GM12878 (cell line): ENCODE results near the gene DPM1.
A peak's percentile ranks its signal among the peaks of the same experiment; 100 is the strongest.

Source experiments
- ATF7 ChIP-seq: fragments of 450-650 bp; IDR thresholded peaks from 2 replicates; pipeline ENCODE4 v1.6.1; 2016; ENCODE audit warnings: low read depth, mild to moderate bottlenecking
- CBX3 ChIP-seq: fragments of 200-600 bp; sonication (generic); IDR thresholded peaks from 2 replicates; pipeline ENCODE4 v1.6.1; 2016; ENCODE audit warnings: low read depth, borderline replicate concordance
- CTCF ChIP-seq, 3 experiments: IDR thresholded peaks in 2 of 3; conservative IDR thresholded peaks in 1 of 3; 2 replicates each; pipeline ENCODE4 v1.5.1; 2011; ENCODE audit warnings: low read depth in 3 of 3, low read length in 3 of 3, mild to moderate bottlenecking in 3 of 3, control low read depth in 2 of 3, moderate library complexity in 2 of 3, inconsistent platforms in 1 of 3, mixed read lengths in 1 of 3; ENCODE audit not compliant: control insufficient read depth in 2 of 3, insufficient read depth in 1 of 3; ENCODE audit errors: extremely low read depth in 1 of 3
- EGR1 ChIP-seq, 2 experiments: IDR thresholded peaks; 1 replicate in 1 of 2; 2 replicates in 1 of 2; pipeline ENCODE4 v1.6.1; 2011 to 2012; ENCODE audit warnings: low read depth in 2 of 2, low read length in 2 of 2, borderline replicate concordance in 1 of 2, mild to moderate bottlenecking in 1 of 2, moderate library complexity in 1 of 2
- EZH2 ChIP-seq: IDR thresholded peaks from 2 replicates; pipeline ENCODE4 v1.6.1; 2012; ENCODE audit warnings: low read depth, mild to moderate bottlenecking, control low read depth, inconsistent platforms, low read length, borderline replicate concordance; ENCODE audit not compliant: control insufficient read depth
- HCFC1 ChIP-seq: fragments of 150-350 bp; IDR thresholded peaks from 2 replicates; pipeline ENCODE4 v1.6.1; 2014; ENCODE audit warnings: low read length
- JUNB ChIP-seq: IDR thresholded peaks from 2 replicates; pipeline ENCODE4 v1.6.1; 2016; ENCODE audit warnings: antibody characterized with exemption, mild to moderate bottlenecking
- NRF1 ChIP-seq: conservative IDR thresholded peaks from 2 replicates; pipeline ENCODE4 v1.6.1; 2011; ENCODE audit warnings: mild to moderate bottlenecking, low read depth, low read length, improper control_type of control experiment
- PAX8 ChIP-seq: fragments of 450-650 bp; IDR thresholded peaks from 2 replicates; pipeline ENCODE4 v1.6.1; 2017; ENCODE audit warnings: mild to moderate bottlenecking, moderate library complexity
- POLR2A ChIP-seq: IDR thresholded peaks from 2 replicates; pipeline ENCODE4 v1.6.1; 2011; ENCODE audit warnings: low read depth, mild to moderate bottlenecking, low read length
- PRDM15 ChIP-seq: fragments of 450-650 bp; formaldehyde crosslinking; IDR thresholded peaks from 2 replicates; pipeline ENCODE4 v1.4.0; 2020; ENCODE audit warnings: mild to moderate bottlenecking, moderate library complexity
- TCF7 ChIP-seq: IDR thresholded peaks from 2 replicates; pipeline ENCODE4 v1.6.1; 2014; ENCODE audit warnings: antibody characterized with exemption, borderline replicate concordance

GRCh38 chr20:50920997-50921396 is 37.3 kb downstream of the DPM1 start:
- TF ChIP-seq EGR1 (IDR thresholded peaks at IDR 0.05; ENCODE audit: borderline replicate concordance in 1 of 2, low read depth in 2 of 2, low read length in 2 of 2) = no peak
- TF ChIP-seq ATF7 = no peak
- TF ChIP-seq PRDM15 (CRISPR knock-in tag) = no peak
- no peak for TF ChIP-seq CBX3
- 0 out of 6 replicates have a peak, but pooled peaks of 1 of the 3 experiments have one; percentile 1 for TF ChIP-seq CTCF (IDR thresholded peaks at IDR 0.05 in 2 of 3, conservative IDR thresholded peaks at IDR 0.05 in 1 of 3; ENCODE audit: control insufficient read depth in 2 of 3, extremely low read depth in 1 of 3, insufficient read depth in 1 of 3, low read depth in 3 of 3, low read length in 3 of 3)
- no peak for TF ChIP-seq TCF7
- no peak for TF ChIP-seq PAX8
- TF ChIP-seq HCFC1 = no peak
- no peak for TF ChIP-seq NRF1
- TF ChIP-seq EZH2 = no peak
- TF ChIP-seq JUNB = no peak
- TF ChIP-seq POLR2A = no peak
